HepG2 (cell line): ENCODE data around the gene ERCC5. TPM values are rescaled to one million over a fixed set of nuclear protein-coding genes. Genes with fewer than 3 reads are reported as not detected.

Experiments used
- ATAC-seq: fragments of 200-7000 bp; cut with Tn5 transposase; 3 replicates; pipeline ENCODE4 v1.9.1; 2020; ENCODE audit warnings: mild to moderate bottlenecking, moderate library complexity
- BruUV-seq: library from RNA; stranded (reverse); fragments of 400-500 nt; replicated peaks from 2 replicates; lab custom pipeline; 2021; lab: Mats Ljungman, UMichigan
- CTCF ChIA-PET: fragments of 300-600 bp; formaldehyde crosslinking; extraction: SDS; loops from one replicate; lab custom pipeline; 2021; ENCODE audit warnings: low total read pairs, inconsistent platforms, low intra/inter-chr PET ratio; lab: Yijun Ruan, JAX
- POLR2A ChIA-PET: fragments of 350-600 bp; sonication (Branson Sonifier 250); formaldehyde crosslinking; loops from one replicate; lab custom pipeline; 2020; ENCODE audit warnings: antibody characterized with exemption, inconsistent platforms; lab: Yijun Ruan, JAX
- DNase-seq: peaks from one replicate; pipeline ENCODE4 v3.0.0-alpha.2; 2015; ENCODE audit warnings: low spot score
- FAIRE-seq: peaks from 3 replicates; lab custom pipeline; 2011; peaks lifted over from hg19 to GRCh38; lab: Jason Lieb, UNC
- H2AFZ ChIP-seq: one replicate; pipeline ENCODE4 v1.6.1; 2011; ENCODE audit warnings: low read length, inconsistent platforms
- H3K27ac ChIP-seq: fragments of 300-600 bp; 3 replicates; pipeline ENCODE4 v1.8.0; 2011; ENCODE audit warnings: mixed run types, mild to moderate bottlenecking, mixed read lengths, low read length, inconsistent platforms; ENCODE audit not compliant: insufficient read depth; ENCODE audit errors: extremely low read length
- H3K27me3 ChIP-seq, 2 experiments: fragments of 200-600 bp in 1 of 2; 2 replicates in 1 of 2; 3 replicates in 1 of 2; pipeline versions ENCODE4 v1.6.0 to v1.8.0; 2011; ENCODE audit warnings: low read length in 2 of 2, mild to moderate bottlenecking in 2 of 2, moderate library complexity in 2 of 2, inconsistent platforms in 1 of 2; ENCODE audit not compliant: insufficient read depth in 2 of 2, control insufficient read depth in 1 of 2
- H3K36me3 ChIP-seq, 2 experiments: fragments of 200-600 bp in 1 of 2; replicated peaks in 1 of 2; 2 replicates in 1 of 2; 3 replicates in 1 of 2; pipeline versions ENCODE4 v1.5.1 to v1.8.0; 2011; ENCODE audit warnings: low read length in 2 of 2, inconsistent platforms in 1 of 2; ENCODE audit not compliant: insufficient read depth in 2 of 2, control insufficient read depth in 1 of 2
- H3K4me1 ChIP-seq: 2 replicates; pipeline ENCODE4 v1.5.1; 2012; ENCODE audit warnings: low read length, inconsistent platforms; ENCODE audit not compliant: insufficient read depth
- H3K4me2 ChIP-seq: 2 replicates; pipeline ENCODE4 v1.6.0; 2011; ENCODE audit warnings: low read depth, low read length, inconsistent platforms
- H3K4me3 ChIP-seq, 3 experiments: fragments of 200-600 bp in 1 of 3; sonication (generic), shearing (Covaris generic) in 1 of 3; replicated peaks in 1 of 3; 2 replicates each; pipeline ENCODE4 v1.5.1; 2011 to 2016; ENCODE audit warnings: low read length in 3 of 3, inconsistent platforms in 2 of 3, low read depth in 2 of 3, mild to moderate bottlenecking in 2 of 3, control low read depth in 1 of 3, mixed read lengths in 1 of 3; ENCODE audit not compliant: insufficient read depth in 1 of 3
- H3K79me2 ChIP-seq: one replicate; pipeline ENCODE4 v1.6.1; 2011; ENCODE audit warnings: low read length, inconsistent platforms; ENCODE audit not compliant: insufficient read depth
- H3K9ac ChIP-seq: 2 replicates; pipeline ENCODE4 v1.6.0; 2011; ENCODE audit warnings: mild to moderate bottlenecking, low read depth, low read length, inconsistent platforms; ENCODE audit not compliant: insufficient read depth
- H3K9me3 ChIP-seq: 2 replicates; pipeline ENCODE4 v1.5.1; 2012; ENCODE audit warnings: mild to moderate bottlenecking, low read length
- H4K20me1 ChIP-seq: 2 replicates; pipeline ENCODE4 v1.6.0; 2011; ENCODE audit warnings: inconsistent platforms, mild to moderate bottlenecking, low read length, moderate library complexity; ENCODE audit not compliant: insufficient read depth
- ELF1 ChIP-seq: sonication (generic); formaldehyde crosslinking; IDR thresholded peaks from 2 replicates; pipeline ENCODE4 v1.4.0; 2020; ENCODE audit warnings: missing genetic modification reagents
- IKZF4 ChIP-seq: sonication (generic); formaldehyde crosslinking; IDR thresholded peaks from 2 replicates; pipeline ENCODE4 v1.5.1; 2020; ENCODE audit warnings: borderline replicate concordance, mild to moderate bottlenecking, low read depth, missing genetic modification reagents; ENCODE audit errors: not compliant biosample characterization
- KAT7 ChIP-seq: IDR thresholded peaks from 2 replicates; pipeline ENCODE4 v1.6.1; 2018; ENCODE audit warnings: borderline replicate concordance, missing compliant biosample characterization
- MED8 ChIP-seq: sonication (generic); formaldehyde crosslinking; IDR thresholded peaks from 2 replicates; pipeline ENCODE4 v1.8.1; 2023; ENCODE audit warnings: mild to moderate bottlenecking, missing genetic modification reagents; ENCODE audit not compliant: insufficient replicate concordance
- NFE2L2 ChIP-seq: fragments of 150-350 bp; IDR thresholded peaks from 2 replicates; pipeline ENCODE4 v1.6.1; 2014; ENCODE audit warnings: low read length
- PRPF4 ChIP-seq: fragments of 200-400 bp; formaldehyde crosslinking; IDR thresholded peaks from 2 replicates; pipeline ENCODE4 v1.6.1; 2016; ENCODE audit warnings: low read length, low read depth; ENCODE audit not compliant: poor library complexity, severe bottlenecking
- SRSF4 ChIP-seq: fragments of 200-400 bp; formaldehyde crosslinking; IDR thresholded peaks from one replicate; pipeline ENCODE4 v1.6.1; 2018; ENCODE audit warnings: mild to moderate bottlenecking, low read depth, low read length, moderate library complexity; ENCODE audit not compliant: poor library complexity, severe bottlenecking
- ZFP36 ChIP-seq: fragments of 150-350 bp; IDR thresholded peaks from 2 replicates; pipeline ENCODE4 v1.6.1; 2018; ENCODE audit warnings: borderline replicate concordance, low read length, low read depth; ENCODE audit not compliant: partially characterized antibody
- ZNF557 ChIP-seq: sonication (generic); formaldehyde crosslinking; IDR thresholded peaks from 2 replicates; pipeline ENCODE4 v1.4.0; 2020; ENCODE audit warnings: missing genetic modification reagents
- WGBS: methylation state at CpG from one replicate; pipeline ENCODE4 v1.1.6; 2017; ENCODE audit warnings: low lambda C conversion rate; 5-methylcytosine and 5-hydroxymethylcytosine counted together
- in situ Hi-C: cut with HindIII; loops from 2 replicates; pipeline ENCODE4 v1.10.0; 2017; ENCODE audit warnings: low pct_unique_long_range_greater_than_20kb; ENCODE audit not compliant: extremely low pct_ligation_motif_present
- intact Hi-C: fragments of 100-400 bp; cut with micrococcal nuclease; formaldehyde crosslinking; loops from one replicate; pipeline ENCODE4 v1.10.0; 2022; ENCODE audit not compliant: unreplicated experiment
- polyA plus RNA-seq, 8 experiments: library from polyadenylated mRNA; depleted of rRNA in 3 of 8; stranded (reverse) in 7 of 8; unstranded in 1 of 8; fragments of >200 nt; fragmentation: Illumina TruSeq in 4 of 8; extraction: Trizol in 4 of 8; gene quantifications; 2 replicates each; pipeline versions ENCODE4 v1.2.1 to v1.2.3, GENCODE V29; 2011 to 2016; ENCODE audit warnings: low read depth in 4 of 8, missing spikeins in 1 of 8, mixed read lengths in 1 of 8; ENCODE audit not compliant: insufficient read depth in 1 of 8
- total RNA-seq, 5 experiments: library from RNA; depleted of rRNA; stranded (reverse); fragments of >200 nt; fragmentation: Illumina TruSeq; extraction: Trizol; gene quantifications; 2 replicates each; pipeline ENCODE4 v1.2.3, GENCODE V29; 2016; ENCODE audit warnings: low read depth in 1 of 5
- TF ChIP-seq, protein P1 (sequence below): sonication (generic); formaldehyde crosslinking; IDR thresholded peaks from 2 replicates; pipeline ENCODE4 v1.5.0; 2020; ENCODE audit warnings: missing genetic modification reagents
- TF ChIP-seq, protein P2 (sequence below): sonication (generic); formaldehyde crosslinking; IDR thresholded peaks from 2 replicates; pipeline ENCODE4 v1.8.0; 2022; ENCODE audit warnings: missing genetic modification reagents, mild to moderate bottlenecking, borderline replicate concordance

ERCC5 gene
- total and polyA plus RNA-seq, 2 of the 13 experiments (the other 11 are each of a cell fraction or from before 2014, with no cell fraction given) = 12.9 to 35.5 TPM

GRCh38 chr13:102907016-102907756, 61.4 kb downstream of the ERCC5 start:
- H3K79me2 ChIP-seq = no peaks in the 10 kb centered on the region
- POLR2A ChIA-PET = no interaction called here
- H3K9ac ChIP-seq = no peak overlapping the region
- TF ChIP-seq PRPF4 (no peak), ZNF557 (CRISPR knock-in tag) (no peak), ELF1 (no peak), MED8 (CRISPR knock-in tag) (no peak), ZFP36 (no peak), SRSF4 (no peak), KAT7 (CRISPR knock-in tag) (no peak), NFE2L2 (no peak), IKZF4 (CRISPR knock-in tag) (no peak)
- TF ChIP-seq, protein P1, sequence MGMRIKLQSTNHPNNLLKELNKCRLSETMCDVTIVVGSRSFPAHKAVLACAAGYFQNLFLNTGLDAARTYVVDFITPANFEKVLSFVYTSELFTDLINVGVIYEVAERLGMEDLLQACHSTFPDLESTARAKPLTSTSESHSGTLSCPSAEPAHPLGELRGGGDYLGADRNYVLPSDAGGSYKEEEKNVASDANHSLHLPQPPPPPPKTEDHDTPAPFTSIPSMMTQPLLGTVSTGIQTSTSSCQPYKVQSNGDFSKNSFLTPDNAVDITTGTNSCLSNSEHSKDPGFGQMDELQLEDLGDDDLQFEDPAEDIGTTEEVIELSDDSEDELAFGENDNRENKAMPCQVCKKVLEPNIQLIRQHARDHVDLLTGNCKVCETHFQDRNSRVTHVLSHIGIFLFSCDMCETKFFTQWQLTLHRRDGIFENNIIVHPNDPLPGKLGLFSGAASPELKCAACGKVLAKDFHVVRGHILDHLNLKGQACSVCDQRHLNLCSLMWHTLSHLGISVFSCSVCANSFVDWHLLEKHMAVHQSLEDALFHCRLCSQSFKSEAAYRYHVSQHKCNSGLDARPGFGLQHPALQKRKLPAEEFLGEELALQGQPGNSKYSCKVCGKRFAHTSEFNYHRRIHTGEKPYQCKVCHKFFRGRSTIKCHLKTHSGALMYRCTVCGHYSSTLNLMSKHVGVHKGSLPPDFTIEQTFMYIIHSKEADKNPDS = no peak
- TF ChIP-seq, protein P2, sequence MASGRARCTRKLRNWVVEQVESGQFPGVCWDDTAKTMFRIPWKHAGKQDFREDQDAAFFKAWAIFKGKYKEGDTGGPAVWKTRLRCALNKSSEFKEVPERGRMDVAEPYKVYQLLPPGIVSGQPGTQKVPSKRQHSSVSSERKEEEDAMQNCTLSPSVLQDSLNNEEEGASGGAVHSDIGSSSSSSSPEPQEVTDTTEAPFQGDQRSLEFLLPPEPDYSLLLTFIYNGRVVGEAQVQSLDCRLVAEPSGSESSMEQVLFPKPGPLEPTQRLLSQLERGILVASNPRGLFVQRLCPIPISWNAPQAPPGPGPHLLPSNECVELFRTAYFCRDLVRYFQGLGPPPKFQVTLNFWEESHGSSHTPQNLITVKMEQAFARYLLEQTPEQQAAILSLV (CRISPR knock-in tag) = no peak
- no peaks in the 10 kb centered on the region for H3K36me3 ChIP-seq
- no peak overlapping the region for H3K4me2 ChIP-seq
- CTCF ChIA-PET = no interaction called here
- no peak for FAIRE-seq
- intact Hi-C loops = no loop called here
- H3K9me3 ChIP-seq = no peaks in the 10 kb centered on the region
- peaks cover 22% of the 10 kb centered on the region for H3K4me1 ChIP-seq
- no TSS peak for BruUV-seq
- H3K27ac ChIP-seq = no peak overlapping the region
- 2% methylated on average over 2 of the region's 2 CpGs for WGBS
- no peak for ATAC-seq
- H3K4me3 ChIP-seq = no peak overlapping the region
- H4K20me1 ChIP-seq = no peaks in the 10 kb centered on the region
- in situ Hi-C loops = loop anchor here (25.0 kb wide), 1 partner anchor 230 kb away; no protein-coding TSS in a partner anchor
- H3K27me3 ChIP-seq = no peaks in the 10 kb centered on the region
- no peak overlapping the region for H2AFZ ChIP-seq
- DNase-seq = no peak
